Neural cell (in vitro differentiated cells): ENCODE measurements around the gene YLPM1.

Experiments
- EP300 ChIP-seq: fragments of 450-650 bp; conservative IDR thresholded peaks from 2 replicates; pipeline ENCODE4 v1.6.1; 2014; ENCODE audit warnings: antibody characterized with exemption, mild to moderate bottlenecking, moderate library complexity; ENCODE audit not compliant: poor library complexity, severe bottlenecking
- EZH2 ChIP-seq: fragments of 200-600, 300-800 bp; shearing (Covaris generic), sonication (generic); IDR thresholded peaks from 2 replicates; pipeline ENCODE4 v1.6.1; 2014; ENCODE audit warnings: antibody characterized with exemption, low read length, borderline replicate concordance, mild to moderate bottlenecking; ENCODE audit not compliant: insufficient read depth, poor library complexity, severe bottlenecking
- POLR2AphosphoS5 ChIP-seq: IDR thresholded peaks from 2 replicates; pipeline ENCODE4 v1.6.1; 2012
- RAD21 ChIP-seq: fragments of 450-650 bp; conservative IDR thresholded peaks from 2 replicates; pipeline ENCODE4 v1.6.1; 2014; ENCODE audit warnings: antibody characterized with exemption, mild to moderate bottlenecking, moderate library complexity
- TF ChIP-seq, protein P1 (sequence below): fragments of 450-650 bp; IDR thresholded peaks from 2 replicates; pipeline ENCODE4 v1.5.1; 2014; ENCODE audit warnings: antibody characterized with exemption, mild to moderate bottlenecking, moderate library complexity; ENCODE audit not compliant: poor library complexity, severe bottlenecking
- TF ChIP-seq, protein P2 (sequence below): IDR thresholded peaks from 2 replicates; pipeline ENCODE4 v1.6.1; 2012; ENCODE audit warnings: borderline replicate concordance

DNA sequence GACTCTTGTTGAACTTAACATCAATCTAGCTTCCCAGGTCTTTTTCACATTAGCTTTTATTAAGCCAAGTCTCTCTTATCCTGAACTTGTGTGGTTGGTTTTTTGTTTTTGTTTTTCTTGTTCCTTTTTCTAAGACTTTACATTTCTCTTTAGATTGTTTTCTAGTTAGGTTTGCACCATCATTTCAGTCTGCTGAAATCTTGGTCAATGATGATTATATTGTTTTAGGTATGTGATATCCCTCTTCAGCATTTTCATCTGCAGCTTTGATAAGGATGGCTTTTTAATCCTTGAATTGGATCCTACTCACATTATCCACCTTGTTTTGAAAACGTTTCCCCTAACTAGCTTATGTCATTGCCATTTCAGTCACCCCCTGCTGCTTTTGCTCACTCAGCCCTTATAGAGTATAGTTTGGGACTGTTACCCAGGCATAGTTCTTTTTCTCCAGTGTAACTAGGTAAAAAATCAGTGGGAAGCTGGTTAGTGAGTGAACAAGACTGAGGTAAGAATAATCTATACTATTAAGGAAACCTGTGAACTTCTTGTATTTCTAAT, 22.0 kb downstream of the YLPM1 start:
- TF ChIP-seq RAD21, result no peak
- TF ChIP-seq EZH2, result no peak
- TF ChIP-seq POLR2AphosphoS5, result no peak
- TF ChIP-seq, protein P1, sequence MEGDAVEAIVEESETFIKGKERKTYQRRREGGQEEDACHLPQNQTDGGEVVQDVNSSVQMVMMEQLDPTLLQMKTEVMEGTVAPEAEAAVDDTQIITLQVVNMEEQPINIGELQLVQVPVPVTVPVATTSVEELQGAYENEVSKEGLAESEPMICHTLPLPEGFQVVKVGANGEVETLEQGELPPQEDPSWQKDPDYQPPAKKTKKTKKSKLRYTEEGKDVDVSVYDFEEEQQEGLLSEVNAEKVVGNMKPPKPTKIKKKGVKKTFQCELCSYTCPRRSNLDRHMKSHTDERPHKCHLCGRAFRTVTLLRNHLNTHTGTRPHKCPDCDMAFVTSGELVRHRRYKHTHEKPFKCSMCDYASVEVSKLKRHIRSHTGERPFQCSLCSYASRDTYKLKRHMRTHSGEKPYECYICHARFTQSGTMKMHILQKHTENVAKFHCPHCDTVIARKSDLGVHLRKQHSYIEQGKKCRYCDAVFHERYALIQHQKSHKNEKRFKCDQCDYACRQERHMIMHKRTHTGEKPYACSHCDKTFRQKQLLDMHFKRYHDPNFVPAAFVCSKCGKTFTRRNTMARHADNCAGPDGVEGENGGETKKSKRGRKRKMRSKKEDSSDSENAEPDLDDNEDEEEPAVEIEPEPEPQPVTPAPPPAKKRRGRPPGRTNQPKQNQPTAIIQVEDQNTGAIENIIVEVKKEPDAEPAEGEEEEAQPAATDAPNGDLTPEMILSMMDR, result no peak
- no peak for TF ChIP-seq EP300
- TF ChIP-seq, protein P2, sequence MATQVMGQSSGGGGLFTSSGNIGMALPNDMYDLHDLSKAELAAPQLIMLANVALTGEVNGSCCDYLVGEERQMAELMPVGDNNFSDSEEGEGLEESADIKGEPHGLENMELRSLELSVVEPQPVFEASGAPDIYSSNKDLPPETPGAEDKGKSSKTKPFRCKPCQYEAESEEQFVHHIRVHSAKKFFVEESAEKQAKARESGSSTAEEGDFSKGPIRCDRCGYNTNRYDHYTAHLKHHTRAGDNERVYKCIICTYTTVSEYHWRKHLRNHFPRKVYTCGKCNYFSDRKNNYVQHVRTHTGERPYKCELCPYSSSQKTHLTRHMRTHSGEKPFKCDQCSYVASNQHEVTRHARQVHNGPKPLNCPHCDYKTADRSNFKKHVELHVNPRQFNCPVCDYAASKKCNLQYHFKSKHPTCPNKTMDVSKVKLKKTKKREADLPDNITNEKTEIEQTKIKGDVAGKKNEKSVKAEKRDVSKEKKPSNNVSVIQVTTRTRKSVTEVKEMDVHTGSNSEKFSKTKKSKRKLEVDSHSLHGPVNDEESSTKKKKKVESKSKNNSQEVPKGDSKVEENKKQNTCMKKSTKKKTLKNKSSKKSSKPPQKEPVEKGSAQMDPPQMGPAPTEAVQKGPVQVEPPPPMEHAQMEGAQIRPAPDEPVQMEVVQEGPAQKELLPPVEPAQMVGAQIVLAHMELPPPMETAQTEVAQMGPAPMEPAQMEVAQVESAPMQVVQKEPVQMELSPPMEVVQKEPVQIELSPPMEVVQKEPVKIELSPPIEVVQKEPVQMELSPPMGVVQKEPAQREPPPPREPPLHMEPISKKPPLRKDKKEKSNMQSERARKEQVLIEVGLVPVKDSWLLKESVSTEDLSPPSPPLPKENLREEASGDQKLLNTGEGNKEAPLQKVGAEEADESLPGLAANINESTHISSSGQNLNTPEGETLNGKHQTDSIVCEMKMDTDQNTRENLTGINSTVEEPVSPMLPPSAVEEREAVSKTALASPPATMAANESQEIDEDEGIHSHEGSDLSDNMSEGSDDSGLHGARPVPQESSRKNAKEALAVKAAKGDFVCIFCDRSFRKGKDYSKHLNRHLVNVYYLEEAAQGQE, result no peak
